ENCODE measurements around the gene TANC1.

GRCh38 chr2:159077869-159078268 lies 109.4 kb downstream of the TANC1 start:
- TF ChIP-seq POLR2A (IDR thresholded peaks at IDR 0.05; ENCODE audit: low read length) (no peak), GATA1 (IDR thresholded peaks at IDR 0.05; ENCODE audit: low read depth, low read length) (no peak)

Data from erythroblast (primary cell).